Kidney glomerular epithelial cell (primary cell): Measurements from ENCODE around the gene TFEB.
A peak's percentile ranks its signal among the peaks of the same experiment; 100 is the strongest.
"Not testable (repeated sequence)": the region's sequence is repeated elsewhere in the genome, so short reads cannot be mapped to it uniquely, and the experiment has no call there.

Source experiments
- DNase-seq: peaks from one replicate; lab custom pipeline; 2025; lab: John Stamatoyannopoulos, UW

The TFEB gene

GRCh38 chr6:41735427-41736185, at the start of gene TFEB:
Gene TFEB (minus strand): TSS chr6:41735608. CDS start chr6:41691213, 44,395 bp downstream.
- DNase-seq, result peak; percentile 85

- DNase-seq, result no peak
Measured at GRCh38 chr6:41784581-41785171, 49.3 kb upstream of the TFEB start.

DNA sequence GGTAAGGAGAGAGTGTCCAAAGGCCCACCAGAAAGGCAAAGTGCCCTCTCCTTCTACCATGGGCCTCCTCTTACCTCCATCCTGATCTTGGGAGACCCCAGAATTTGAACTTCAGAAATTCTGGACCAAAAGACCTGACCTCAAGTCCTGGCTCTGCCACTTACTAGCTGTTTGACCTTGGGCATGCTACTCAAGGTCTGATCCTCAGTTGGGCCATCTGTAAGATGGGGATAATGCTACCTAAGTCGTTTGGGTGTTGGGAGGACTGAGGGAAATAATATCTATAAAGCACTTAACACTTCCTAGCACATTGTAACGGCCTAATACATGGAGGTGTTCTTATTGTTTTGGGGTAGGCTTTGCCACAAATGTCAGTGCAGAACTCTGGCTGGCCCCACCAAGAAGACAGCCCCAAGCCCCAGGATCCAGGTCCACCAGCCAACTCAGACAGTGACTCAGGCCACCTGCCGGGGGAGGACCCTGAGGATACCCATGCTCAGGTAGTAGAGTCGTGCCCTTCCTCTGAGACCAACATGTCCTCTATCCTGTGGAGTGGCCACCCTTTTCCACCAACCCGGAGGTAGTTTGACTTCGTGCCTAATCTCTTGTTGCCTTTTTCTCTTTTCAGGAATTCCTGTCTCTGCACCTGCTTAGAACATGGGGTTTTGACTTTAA, 47.8 kb upstream of the TFEB start:
- DNase-seq, result no peak

DNA sequence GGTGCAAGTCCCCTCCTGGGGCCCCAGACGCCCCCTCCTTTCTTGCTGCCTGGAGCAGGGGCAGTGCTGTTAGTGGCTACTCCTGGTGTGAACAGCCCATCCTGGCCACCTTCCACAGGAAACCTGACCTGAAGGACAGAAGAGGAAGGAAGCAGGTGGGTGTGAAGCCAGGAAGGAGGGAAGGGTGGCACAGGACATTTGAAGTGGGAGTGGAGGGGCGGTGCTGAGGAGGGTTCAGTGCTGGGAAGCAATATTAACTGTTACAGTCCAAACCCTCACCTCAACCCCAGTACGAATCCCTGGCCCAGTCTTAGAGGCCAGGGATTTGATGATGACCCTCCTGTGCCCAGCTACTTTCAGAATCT, 45.9 kb upstream of the TFEB start:
- no peak for DNase-seq

GRCh38 chr6:41780551-41781365, 45.4 kb upstream of the TFEB start, which contains the start of gene PRICKLE4:
Gene PRICKLE4 (plus strand): TSS chr6:41780782. CDS start chr6:41783474, 2,692 bp downstream.
- DNase-seq, result peak; percentile 44

DNA sequence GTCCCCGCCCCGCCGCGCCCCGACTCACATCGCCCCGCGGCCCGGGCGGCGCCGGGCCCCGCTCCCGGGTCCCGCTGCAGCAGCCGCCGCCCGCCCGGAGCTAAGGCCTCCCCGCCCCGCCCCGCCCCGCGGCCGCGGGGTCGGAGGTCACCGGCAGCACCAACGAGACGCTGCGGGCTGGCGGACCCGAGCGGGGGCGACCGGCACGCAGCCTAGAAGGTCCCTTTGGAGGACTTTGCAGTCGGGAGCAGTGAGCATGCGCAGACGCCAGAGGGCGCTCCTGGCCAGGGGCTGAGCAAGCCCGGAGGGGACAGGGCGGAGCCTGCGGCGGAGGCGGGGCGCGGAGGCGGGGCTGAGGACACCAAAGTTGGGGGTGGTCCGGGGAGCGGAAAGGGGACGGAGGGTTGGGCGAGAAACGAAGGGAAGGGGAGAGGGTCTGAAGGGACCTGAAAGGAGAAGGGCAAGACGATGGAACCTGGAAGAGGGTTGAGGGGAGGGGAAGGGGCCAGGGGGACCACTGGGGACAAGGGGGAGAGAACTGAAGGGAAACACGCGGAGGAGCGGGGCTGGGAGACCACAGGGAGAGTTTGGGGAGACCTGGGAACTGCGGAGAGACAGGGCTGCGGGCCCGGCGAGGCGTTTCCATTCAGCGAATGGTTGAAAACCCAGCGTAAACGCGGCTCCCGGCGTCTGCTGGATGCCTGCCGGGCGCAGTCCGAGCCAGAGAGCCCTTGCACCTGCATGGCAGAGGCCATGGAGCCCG, 44.6 kb upstream of the TFEB start, which contains the start of gene FRS3:
FRS3 (minus strand) TSS at position 113 of the 763 bp plus-strand sequence. CDS start 2,913 bp downstream, outside the sequence.
- DNase-seq, result peak; percentile 67

DNA sequence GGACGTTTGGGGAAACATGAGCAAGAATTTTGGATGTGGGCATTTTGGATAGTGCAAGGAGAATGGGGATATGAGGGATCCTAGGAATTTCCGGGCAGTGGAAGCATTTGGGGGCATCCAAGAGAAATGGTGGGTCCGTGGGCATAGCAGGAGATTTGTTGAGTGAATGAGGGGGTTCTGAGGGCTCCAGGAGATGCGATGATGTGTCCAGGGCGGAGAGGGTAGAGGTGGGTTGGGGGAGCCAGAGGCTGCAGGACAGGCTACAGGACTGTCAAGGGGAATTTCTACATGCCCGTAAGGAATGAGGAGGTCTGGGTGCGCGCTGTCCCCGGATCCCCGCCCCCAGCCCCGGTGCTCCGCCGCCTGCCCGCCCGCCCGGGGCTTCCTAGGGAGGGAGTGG, 43.9 kb upstream of the TFEB start:
- DNase-seq, result no peak

DNA sequence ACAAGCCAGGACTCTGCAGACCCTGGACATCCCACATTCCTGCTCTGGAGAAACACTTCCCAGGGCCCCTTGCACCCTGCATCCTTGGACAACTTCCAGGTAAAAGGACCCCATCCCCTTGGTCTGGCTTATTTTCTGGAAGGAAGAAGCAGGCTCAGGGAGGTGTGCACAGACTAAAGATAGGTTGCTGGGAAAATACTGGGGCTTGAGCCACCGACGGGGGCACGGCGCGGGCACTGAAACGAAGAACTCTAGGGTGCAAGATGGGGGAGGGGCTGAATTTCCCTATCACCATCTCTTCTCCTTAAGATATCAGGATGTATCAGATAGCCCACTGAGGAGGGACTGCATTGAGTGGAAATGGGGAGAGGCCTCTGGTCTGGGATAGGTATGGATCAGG, 43.5 kb upstream of the TFEB start:
- no peak for DNase-seq

- DNase-seq, result no peak
Measured at GRCh38 chr6:41777551-41778285, 42.3 kb upstream of the TFEB start.

DNA sequence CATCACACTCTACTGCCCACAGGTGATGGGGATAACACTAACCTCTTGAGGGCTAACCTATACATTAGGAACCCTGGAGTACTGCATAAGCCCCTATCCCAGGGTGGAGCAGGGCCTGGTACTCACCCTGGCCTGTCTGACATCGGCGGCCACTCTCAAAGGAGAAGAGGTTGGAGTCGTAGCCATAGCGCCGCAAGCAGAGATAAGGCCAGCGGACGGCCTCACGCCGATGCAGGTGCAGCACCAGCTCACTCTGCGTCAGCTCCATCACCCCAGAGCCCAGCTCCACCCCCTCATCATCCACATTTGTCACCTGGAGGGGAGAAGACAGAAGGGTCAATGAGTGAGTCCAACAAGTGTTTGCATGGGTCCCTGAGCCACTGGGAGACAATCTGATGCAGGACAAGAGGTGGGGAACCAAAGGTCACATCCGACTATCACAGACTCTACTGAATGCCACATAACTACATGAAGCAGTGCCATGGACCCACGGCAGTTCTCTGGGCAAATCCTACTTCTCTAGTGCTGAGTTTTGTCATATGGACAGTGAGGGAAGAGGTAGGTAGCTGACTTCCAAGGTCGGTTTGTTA, 40.0 kb upstream of the TFEB start:
- DNase-seq, result no peak

- DNase-seq, result no peak
Measured at GRCh38 chr6:41774841-41775240, 39.4 kb upstream of the TFEB start.

- no peak for DNase-seq
Measured at GRCh38 chr6:41771058-41771983, 35.9 kb upstream of the TFEB start.

DNA sequence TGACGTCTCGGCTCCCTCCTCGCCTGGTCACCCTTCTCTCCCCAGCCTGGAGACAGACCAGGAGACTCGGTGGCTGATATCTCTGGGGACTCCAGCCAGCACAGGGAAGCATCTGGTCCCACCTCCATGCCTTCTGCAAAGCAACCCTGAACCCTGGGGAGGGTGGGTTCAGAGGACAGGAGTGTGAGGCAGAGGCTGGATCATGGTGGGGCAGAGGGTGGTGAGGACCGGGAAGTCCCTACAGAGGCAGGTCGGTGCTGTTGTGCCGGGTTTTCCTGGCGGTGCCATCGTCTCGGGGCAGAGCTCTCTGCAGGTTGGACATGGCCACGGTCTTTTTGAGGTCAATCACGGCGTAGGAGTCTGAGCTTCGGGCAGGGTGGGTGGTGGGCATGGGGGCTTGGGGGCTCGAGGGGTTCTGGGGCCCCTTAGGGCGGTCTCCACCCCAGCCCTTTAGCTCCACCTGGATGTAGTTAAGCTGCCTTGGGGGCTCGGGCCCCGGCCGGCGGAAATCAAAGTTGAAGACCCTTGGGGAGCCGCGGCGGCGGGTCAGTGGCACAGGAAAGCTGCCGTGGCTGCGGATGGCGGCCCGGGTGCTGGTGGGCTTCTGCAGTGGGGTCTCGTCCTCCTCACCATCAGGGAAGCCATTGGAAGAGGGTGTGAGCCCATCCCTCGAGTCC, 35.1 kb upstream of the TFEB start:
- DNase-seq, result no peak

DNA sequence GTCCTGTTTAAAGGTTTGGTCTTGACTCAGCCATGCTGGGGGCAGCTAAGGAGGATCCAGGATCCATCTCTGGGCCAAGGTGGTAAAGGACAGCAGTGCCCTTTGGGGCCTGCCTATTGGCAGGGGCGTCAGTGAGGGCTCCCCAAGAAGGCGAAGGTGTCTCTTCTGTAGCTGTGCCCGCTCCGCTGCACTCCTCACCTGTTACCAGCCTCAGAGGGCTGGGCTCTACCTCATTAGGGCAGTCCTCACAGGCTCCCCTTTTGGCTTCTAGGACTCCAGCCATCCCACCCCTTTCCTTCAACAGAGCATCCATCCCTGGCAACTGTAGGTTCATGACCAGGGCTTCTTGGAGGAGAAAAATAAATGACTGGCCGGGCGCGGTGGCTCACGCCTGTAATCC, 34.0 kb upstream of the TFEB start:
- DNase-seq, result no peak

- no peak for DNase-seq
Measured at GRCh38 chr6:41768545-41769308, 33.3 kb upstream of the TFEB start.

- no peak for DNase-seq
Measured at GRCh38 chr6:41767112-41767833, 31.9 kb upstream of the TFEB start.

DNA sequence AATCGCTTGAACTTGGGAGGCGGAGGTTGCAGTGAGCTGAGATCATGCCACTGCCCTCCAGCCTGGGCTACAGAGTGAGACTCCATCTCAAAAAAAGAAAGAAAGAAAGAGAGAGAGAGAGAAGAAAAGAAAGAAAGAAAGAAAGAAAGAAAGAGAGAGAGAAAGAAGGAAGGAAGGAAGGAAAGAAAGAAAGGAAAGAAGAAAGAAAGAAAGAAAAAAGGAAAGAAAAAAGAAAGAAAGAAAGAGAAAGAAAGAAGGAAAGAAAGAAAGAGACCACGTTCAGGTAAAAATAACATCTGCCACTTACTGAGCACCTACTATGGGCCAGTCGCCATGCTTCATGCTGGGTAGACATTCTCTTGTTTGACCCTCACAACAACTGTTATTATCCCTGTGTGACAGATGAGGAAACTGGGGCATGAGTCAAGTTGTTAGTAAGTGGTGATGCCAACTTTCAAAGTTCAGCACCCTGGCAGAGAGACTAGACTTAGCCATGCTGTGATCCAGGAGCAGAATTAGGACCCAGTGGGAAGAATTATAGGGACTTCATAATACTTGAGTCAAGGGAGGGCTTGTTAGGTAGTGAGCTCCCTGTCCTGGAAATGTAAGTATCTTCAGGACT, 30.7 kb upstream of the TFEB start:
- not testable (repeated sequence) for DNase-seq
